Femur (tissue), 1 donor: ENCODE measurements around the gene PIGB.
"Not testable (repeated sequence)": the region's sequence is repeated elsewhere in the genome, so short reads cannot be mapped to it uniquely, and the experiment has no call there.

ENCODE experiments used
- DNase-seq: peaks from one replicate; pipeline ENCODE4 v3.0.0-alpha.2; 2017

The PIGB gene

DNA sequence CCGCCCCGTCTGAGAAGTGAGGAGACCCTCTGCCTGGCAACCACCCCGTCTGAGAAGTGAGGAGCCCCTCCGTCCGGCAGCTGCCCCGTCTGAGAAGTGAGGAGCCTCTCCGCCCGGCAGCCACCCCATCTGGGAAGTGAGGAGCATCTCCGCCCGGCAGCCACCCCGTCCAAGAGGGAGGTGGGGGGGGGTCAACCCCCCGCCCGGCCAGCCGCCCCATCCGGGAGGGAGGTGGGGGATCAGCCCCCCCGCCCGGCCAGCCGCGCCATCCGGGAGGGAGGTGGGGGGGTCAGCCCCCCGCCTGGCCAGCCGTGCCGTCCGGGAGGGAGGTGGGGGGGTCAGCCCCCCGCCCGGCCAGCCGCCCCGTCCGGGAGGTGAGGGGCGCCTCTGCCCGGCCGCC is 16.2 kb upstream of the PIGB start:
- DNase-seq = not testable (repeated sequence)

DNA sequence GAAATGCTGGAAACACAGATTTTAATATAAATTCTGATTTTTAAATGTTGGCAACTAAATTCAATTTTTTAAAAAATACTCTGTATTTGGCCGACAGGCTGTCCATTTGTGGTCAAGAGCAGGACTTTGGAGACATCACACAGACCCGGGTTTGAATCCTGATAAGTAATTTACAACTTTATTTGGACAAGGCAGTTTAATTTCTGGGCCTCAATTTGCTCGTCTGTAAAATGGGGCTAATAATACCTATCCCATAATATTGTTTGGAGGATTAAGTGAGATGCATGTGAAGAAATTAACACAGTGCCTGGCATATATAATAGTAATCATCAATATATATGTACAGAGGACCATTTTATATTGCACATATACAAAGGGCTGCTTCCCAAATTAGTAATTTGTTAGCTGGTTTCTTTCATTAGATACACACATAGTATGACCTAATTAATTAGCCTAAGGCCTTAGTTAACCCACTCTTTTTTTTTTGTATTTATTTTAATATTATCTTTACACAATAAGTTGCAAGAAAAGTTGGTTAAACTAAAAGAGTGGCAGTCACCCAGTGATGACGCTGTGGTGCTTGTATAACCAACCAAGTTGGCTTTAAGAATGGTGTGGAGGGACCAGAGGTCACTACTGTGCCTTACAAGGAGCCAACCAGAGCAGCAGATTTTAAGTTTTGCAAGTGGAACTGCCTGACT is 665 bp downstream of the PIGB start:
- DNase-seq = peak; percentile 33

DNA sequence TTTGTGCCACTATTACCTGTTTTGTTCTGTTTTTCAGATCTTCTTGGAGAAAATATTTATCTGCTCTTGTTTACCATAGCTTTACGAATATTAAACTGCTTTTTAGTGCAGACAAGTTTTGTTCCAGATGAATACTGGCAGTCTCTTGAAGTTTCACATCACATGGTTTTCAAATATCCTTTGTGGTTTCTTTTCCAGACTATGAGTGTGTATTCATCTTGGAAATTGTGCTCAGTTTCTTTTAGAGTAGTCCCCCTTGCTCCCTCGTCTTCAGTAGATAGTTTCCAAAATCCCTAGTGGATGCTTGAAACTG is 1.2 kb downstream of the PIGB start:
- DNase-seq = no peak

DNA sequence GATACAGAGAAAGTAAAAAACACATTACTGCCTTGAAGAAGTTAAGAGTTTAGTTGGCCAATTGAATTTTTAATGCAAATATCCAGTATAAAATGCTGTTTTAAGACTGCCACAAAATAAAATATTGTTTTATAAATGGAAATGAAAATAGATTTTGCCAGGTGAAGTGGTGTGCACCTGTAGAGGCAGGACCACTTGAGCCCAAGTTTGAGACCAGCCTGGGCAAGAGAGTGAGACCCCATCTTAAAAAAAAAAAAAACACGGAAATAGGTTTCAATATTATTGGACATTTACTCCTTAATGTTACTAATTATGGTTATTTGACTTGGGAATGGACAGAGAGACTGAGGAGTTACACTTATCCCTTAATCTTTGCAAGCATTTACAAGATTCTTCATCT is 1.9 kb downstream of the PIGB start:
- no peak for DNase-seq

DNA sequence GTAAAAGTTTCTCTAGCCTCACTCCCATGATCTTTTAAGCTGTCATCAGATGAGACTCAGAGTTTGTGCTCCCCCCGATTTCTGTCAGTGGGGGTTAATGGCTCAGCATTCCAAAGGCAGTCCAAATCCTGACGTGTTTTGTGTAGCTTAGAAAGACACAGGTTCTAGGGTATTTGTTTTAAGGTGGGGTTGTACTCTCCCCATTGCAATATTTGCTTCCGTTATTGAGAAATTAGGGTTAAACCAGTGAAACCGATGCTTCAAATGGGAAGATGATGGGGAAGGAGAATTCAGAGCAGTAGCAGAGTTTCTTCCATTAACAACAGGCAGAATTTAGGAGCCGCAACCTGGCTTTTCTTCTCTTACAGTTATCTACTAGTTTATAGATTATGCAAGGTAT is 3.4 kb downstream of the PIGB start:
- DNase-seq = no peak

DNA sequence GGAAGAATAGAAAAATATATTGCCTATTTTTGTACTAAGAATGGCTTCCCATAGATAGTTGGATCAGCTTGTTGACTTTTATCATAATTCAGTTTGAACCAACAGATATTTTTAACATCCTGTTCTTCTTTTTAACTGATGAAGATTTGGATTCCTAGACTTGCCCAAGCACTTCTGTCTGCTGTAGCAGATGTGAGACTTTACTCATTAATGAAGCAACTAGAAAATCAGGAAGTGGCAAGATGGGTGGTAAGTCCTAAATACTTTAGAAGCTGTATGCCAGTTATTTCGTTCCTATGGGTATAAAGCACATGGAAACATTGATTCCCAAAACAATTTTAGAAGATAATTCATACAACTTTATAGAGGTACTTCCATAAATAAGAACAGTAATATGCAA is 8.4 kb downstream of the PIGB start:
- no peak for DNase-seq

DNA sequence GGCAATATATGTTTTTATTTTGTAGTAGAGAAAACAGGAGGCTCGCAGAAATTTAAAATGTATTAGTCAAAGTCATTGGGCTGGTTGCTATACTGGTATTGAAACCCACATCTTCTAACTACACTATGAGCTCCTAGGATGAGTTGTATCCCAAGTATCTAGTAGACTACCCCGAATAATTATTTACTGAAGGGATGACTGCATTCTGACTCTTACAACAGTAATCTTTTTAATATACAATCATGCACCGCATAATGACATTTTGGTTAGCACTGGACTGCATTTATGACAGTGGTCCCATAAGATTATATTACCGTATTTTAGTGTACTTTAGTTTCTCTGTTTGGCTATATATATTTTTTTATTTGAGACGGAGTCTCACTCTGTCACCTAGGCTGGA is 15.3 kb downstream of the PIGB start:
- DNase-seq = no peak

DNA sequence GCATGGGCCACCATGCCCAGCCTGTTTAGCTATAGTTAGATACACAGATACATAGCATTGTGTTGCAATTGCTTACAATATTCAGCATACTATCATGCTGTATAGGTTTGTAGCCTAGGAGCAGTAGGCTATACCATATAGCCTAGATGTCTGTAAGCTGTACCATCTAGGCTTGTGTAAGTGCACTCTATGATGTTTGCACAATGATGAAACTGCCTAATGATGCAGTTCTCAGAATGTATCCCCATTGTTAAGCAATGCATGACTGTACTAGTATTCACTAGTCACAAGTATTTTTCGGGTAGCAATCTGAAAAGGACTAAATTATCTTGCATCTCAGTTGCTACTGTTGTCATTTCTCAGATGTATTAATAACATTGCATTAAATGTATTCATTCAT is 16.0 kb downstream of the PIGB start:
- DNase-seq = no peak

DNA sequence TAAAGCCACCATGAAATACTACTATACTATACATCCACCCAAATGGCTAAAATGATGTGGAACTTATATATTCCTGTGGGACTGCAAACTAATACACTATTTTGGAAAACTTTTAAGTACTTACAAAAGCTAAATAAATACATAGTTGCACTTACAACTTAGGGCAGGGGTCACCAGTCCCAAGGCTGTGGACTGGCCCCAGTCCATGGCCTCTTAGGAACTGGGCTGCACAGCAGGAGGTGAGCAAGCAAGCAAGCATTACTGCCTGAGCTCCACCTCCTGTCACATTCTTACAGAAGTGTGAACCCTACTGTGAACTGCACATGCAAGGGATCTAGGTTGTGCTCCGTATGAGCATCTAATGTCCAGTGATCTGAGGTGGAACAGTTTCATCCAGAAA is 18.1 kb downstream of the PIGB start:
- no peak for DNase-seq

DNA sequence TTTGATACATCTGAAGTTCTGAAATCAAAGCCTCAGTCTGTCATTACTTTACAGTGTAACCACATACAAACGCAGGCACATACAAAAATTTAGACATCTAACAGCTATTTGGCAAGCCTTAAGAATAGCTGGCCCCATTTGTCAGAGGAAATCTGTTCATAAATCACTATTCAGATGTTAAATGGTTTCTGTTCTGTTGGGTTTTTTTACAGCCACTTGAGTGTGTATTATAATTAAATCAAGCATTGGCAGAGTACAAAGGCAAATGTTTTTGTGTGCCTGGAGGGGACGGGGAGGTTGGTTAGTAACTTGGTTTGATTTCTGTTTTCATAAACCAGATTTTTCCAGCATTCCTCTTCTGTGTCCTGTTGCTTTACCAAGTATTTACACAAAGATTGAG is 24.1 kb downstream of the PIGB start:
- DNase-seq = no peak

DNA sequence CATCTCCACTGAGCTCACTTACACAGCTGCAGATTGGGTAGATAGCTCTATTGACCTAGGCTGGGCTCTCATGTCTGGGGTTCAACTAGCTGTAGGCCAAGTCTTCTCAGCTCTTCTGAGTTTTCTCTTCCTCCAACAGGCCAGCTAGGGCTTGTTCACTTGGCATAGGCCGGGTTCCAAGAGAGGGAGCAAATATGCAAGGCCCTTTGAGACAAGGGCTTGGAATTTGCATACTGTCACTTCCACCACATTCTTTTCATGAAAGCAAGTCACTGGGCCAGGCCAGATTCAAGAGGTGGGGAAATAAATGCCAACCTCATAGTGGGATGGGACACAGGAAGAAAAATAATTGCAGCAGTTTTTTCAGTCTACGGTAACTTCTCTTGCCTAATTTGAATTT is 25.2 kb downstream of the PIGB start:
- DNase-seq = no peak

DNA sequence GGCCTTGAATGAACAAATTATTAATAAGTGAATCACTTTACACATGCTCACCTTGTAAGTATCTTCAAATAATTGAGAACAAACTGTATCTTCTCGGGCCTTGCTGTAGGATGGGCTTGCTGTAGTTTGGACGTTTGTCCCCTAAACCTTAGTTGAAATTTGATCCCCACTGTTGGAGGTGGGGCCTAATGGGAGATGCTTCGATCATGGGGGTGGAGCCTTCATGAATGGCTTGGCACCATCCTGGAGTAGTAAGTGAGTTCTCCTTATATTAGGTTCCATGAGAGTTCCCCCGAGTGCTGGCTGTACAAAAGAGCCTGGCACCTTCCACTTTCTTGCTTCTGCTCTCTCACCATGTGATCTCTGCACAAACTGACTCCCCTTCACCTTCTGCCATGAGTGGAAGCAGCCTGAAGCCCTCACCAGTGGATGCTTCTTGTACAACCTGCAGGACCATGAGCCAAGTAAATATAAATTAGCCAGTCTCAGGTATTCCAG is 29.3 kb downstream of the PIGB start:
- DNase-seq = no peak

DNA sequence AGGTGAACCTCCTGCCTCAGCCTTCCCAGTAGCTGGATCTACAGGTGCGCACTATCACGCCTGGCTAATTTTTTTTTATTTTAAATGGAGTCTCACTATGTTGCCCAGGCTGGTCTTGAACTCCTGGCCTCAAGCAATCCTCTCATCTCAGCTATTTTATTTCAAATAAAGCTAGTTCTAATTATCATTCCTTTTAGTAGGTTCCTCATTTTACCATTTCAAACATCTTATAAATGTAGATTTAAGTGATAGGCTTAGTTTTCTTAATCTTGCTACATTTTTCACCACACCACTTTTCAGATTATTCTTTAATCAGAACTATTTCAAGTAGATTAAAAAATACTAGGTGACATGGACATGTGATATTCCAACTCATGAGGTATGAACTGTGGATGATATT is 30.3 kb downstream of the PIGB start:
- no peak for DNase-seq

DNA sequence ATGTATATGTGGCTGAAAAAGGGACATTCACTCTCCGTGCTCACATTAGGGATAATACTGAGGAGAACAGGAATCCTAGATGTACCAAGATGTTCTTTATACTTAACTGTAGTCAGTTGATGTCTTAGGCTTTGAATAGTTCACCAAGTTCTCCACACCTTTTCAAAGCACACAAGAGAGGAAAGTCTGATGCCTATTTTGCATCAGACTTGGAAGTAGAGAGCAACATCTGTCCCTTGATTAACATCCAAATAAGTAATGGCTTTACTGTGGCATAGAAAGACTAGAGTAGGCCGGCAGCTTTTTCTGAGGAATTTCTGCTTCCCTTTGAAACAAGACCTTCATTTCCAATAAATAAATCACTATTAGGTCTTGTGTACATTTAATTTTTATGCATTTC is 34.0 kb downstream of the PIGB start:
- DNase-seq = no peak

DNA sequence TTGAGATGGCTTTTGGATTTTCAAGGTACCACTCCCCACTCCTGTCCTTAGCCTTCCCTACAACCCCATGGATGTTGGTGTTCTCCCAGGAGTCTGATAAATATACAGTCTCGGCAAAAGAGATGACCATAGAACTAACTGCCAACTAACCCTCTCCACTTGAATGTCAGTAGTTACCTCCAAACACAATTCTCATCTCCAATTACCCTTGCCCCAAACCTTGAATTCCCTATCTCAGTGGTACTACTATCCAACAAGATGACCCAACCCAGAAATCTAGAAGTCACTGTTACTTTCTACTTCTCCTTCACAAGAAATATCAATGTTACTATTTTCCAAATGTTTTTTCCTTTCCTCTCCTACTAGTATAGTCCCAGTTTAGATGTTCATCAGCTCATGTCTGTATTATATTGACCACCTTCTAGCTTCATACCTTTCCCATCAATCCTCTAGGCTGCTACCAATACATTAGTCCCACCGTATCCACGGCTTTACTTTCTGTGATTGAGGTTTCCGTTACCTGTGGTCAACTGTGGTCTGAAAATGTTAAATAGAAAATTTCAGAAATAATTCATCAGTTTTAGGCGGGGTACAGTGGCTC is 38.1 kb downstream of the PIGB start:
- no peak for DNase-seq

DNA sequence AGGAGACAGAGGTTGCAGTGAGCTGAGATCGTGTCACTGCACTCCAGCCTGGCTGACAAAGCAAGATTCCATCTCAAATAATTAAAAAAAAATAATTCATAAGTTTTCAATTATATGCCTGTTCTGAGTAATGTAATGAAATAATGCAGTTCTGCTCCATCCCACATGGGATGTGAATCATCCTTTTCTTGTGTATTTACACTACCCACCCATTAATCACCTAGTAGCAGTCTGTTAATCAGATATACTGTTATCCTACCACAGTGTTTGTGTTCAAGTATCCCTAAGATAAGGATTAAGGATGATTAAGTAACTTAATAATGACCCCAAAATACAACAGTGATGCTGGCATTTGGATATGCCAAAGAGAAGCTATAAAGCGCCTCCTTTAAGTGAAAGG is 38.8 kb downstream of the PIGB start:
- DNase-seq = no peak

DNA sequence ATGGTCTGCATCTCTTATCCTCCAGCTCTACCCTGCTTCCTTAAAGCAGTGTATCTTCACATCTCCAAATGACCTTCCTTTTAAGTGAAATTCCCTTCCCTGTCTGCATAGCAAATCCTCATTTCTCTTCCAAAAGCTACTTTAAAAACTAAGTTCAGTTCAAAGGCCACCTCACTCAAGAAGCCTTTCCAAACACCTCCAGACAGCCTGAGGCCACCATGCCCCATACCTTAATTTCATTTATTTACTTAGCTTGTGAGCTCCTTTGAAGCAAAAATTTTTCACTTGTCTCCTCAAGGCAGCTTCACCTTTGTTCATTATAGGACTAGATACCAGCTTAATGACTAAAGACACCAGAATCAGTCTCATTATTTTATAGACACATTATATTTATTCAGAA is 39.4 kb downstream of the PIGB start:
- DNase-seq = no peak

DNA sequence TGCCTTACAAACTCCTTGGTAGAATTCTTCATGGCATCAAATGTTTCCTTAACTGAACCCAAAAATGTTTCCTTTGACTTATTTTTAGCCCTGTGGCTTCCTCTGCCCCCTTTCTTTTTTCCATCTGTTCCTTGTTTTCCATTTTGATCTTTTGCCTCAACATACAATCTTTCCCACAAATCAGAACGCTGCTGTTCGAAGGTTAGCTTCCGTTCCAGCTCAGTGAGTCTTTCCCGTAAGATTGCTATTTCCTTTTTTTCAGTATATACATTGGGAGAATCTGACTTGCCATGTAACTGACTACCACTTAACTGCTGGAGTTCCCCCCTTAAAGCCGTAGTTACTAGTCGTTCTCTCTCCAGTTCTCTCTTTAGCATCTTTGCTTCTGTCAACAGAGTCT is 41.2 kb downstream of the PIGB start:
- DNase-seq = no peak

DNA sequence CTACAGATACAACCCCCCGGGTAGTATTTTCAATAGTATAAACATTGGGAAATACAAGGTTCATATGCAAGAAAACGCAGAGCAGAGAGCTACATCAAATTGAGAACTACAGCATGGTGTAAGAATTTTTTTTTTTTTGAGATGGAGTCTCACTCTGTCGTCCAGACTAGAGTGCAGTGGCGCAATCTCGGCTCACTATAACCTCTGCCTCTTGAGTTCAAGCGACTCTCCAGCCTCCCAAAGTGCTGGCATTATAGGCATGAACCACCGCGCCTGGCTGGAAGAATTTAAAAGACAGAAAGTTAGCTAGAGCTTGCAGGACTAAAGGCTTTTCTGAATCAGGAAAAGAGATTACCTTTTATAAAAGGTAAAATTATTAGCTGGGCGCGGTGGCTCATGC is 42.0 kb downstream of the PIGB start:
- no peak for DNase-seq

DNA sequence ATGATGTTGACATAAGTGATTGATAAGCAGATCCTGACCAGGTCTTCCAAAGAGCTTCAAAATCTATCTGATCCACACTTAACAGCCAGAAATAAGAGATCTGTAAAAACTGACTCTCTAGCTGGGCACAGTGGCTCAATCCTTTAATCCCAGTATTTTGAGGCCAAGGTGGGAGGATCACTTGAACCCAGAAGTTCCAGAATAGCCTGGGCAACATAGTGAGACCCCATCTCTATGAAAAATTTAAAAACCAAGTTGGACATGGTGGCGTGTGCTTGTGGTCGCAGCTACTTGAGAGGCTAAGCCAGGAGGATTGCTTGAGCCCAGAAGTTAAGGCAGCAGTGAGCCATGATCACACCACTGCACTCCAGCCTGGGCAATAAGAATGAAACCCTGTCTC is 43.6 kb downstream of the PIGB start:
- no peak for DNase-seq

DNA sequence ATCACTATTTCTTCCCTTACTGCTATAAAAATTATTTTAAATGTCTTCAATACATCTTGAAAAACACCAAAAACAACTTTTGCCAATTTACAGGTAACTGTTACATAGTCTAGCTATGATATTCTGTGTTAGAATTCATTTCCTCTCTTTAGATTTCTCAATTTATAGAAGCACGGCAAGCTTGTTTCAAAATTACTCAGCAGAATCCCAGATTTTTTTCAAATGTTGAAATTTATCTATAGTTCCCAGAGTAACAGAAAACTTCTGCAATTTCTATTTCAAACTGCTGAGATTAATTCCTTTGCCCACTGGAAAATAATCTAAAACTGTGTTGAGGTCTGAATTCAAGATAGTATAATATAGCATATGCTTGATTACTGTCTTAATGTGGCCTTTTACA is 48.0 kb downstream of the PIGB start:
- no peak for DNase-seq

DNA sequence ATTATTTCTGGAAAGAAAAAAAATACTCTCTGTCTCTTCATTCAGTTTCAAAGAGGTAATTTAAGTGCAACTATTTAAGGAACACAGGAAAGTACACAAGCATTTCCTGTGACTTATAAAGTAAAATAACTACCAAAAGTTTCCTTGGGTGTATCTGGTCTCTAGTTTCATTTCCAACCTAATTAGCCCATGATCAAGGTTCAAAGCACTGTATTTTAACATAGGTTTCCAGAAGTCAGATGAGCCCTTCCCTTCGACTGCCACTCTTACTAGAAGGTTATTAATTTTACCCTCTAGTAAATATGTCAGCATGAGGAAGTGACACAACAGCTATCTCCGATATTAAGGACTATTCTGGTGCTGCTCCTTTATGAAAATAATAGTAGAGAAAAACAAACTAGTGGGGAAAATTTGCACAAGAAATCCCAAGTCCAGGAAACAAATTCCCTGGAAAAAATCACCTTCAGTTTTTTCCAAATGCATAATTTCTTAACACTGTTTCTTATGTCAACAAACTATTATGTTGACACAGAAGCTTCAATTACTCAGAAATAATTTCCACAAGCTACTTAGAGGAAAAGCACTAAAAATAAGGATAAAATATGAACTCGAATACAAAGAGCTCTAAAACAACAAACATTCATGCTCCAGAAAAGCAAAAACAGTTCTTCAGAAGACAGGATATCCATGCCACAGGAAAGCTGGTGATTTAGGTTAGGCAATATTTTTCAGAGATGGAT is 53.8 kb downstream of the PIGB start:
- no peak for DNase-seq

DNA sequence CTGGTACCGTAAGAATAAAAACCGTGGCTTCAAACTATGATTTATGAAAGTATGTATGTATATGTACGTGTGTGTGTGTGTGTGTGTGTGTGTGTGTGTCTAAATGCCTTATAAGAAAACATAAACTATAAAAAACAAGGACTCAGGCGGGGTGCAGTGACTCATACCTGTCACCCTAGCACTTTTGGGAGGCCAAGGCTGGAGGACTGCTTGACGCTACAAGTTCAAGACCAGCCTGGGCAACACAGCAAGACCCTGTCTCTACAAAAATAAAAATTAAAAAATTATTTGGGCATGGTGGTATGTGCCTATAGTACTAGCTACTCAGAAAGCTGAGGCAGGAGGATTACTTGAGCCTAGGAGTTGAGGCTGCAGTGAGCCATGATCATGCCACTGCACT is 60.1 kb downstream of the PIGB start:
- no peak for DNase-seq

DNA sequence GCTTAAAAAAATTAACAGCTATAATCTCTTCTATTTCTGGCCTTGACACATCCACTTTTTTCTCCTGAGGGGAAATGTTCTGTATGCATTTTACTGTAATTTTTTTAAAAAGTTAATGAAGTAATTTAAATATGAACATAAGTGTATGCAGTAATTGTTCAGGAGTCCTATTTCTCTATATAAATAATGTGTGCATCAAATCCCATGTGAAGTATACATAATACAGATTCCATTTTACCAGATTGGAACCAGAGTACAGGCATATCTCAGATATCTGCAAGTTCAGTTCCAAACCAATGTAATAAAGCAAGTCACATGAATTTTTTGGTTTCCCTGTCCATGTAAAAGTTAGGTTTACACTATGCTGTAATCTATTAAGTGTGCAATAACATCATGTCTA is 62.6 kb downstream of the PIGB start:
- no peak for DNase-seq

DNA sequence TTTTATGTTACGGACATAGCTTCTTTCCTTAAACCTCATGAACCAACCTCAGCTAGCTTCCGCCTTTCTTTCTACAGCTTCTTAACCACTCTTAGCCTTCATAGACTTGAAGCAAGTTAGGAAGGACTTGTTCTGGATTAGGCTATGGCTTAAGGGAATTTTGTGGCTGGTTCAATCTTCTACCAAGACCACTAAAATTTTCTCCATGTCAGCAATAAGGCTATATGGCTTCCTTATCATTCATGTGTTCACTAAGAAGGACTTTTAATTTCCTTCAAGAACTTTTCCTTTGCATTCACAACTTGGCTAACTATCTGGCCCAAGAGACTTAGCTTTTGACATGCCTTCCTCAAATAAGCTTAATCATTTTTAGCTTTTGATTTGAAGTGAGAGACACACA is 64.7 kb downstream of the PIGB start:
- no peak for DNase-seq
